Measurements from ENCODE around the gene TSGA10IP. TPM values are rescaled to one million over a fixed set of nuclear protein-coding genes. Genes with fewer than 3 reads are reported as not detected.

Gene TSGA10IP
- total RNA-seq, 2 donors from 2014 or later = not detected

DNA sequence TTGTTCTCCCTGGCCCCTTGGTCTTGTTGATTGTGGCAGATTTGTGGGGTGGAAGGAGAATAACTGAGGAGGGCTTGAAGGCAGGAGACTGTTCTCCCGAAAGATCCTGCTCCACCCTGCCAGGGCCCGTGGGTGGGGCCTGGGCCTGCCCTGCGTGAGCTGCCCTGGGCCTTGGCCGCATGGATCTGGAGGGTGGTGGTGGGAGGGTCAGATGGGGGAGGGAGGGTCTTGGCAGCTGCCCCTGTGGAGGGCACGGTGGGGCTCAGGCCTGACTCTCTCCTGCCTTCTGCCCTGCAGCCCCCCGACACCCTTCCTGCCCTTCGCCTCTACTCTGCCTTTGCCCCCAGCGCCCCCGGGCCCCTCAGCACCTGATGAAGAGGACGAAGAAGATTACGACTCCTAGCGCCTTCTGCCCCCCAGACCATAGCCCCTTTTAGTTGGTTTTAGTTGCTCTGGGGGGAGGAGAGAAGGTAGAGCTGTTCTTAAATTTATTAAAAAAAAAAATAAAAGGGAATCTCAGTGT, 24.2 kb upstream of the TSGA10IP start:
- Mint-ChIP-seq H3K27me3 (no peaks in the 10 kb centered on the region), H3K9me3 (no peaks in the 10 kb centered on the region), H3K4me1 (ENCODE audit: low read depth in 2 of 2) (peaks cover 12 to 19% of the 10 kb centered on the region in 2 donors), H3K4me3 (peak overlapping the region; percentile 90), H3K27ac (no peak overlapping the region), H3K36me3 (no peaks in the 10 kb centered on the region)
- ATAC-seq (no peak), DNase-seq (ENCODE audit: low spot score) (no peak)

DNA sequence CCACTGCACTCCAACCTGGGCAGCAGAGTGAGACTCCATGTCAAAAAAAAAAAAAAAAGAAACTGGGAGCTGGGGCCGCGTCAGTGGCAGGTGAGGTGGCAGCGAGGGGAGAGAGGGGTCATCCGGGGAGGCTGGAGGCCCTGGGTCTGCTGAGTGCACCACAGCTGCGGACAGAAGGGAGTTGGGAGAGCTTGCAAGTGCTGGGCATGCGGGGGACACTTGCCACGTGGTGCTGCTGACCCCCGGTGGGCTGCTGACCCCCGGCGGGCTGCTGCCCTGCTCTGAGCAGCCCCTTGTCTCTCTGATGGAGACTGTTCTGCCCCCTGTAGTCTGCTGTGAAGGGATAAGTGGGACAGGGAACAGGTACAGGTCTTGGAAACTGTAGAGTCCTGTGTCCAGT, 23.4 kb upstream of the TSGA10IP start:
- Mint-ChIP-seq H3K4me1 (ENCODE audit: low read depth in 2 of 2) (peaks cover 5 to 13% of the 10 kb centered on the region in 2 donors), H3K27ac (no peak overlapping the region), H3K27me3 (no peaks in the 10 kb centered on the region), H3K36me3 (no peaks in the 10 kb centered on the region), H3K4me3 (no peak overlapping the region), H3K9me3 (no peaks in the 10 kb centered on the region)
- DNase-seq (ENCODE audit: low spot score) = no peak
- no peak for ATAC-seq

DNA sequence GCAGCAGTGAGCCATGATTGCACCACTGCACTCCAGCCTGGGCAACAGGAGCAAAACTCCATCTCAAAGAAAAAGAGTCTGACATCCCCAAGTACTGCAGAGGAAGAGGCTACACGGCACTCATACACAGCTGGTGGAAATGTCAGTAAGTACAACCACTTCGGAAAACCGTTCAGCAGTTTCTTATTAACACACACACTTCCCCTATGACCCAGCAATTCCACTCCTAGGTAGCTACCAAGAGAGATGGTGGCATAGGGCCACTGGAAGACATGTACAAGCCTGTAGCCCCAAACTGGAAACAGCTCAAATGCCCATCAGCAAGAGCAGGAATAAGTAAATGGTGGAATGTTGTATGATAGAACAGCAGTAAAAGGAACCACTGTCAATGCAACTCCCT, 22.7 kb upstream of the TSGA10IP start:
- no peak overlapping the region for H3K4me3 Mint-ChIP-seq

DNA sequence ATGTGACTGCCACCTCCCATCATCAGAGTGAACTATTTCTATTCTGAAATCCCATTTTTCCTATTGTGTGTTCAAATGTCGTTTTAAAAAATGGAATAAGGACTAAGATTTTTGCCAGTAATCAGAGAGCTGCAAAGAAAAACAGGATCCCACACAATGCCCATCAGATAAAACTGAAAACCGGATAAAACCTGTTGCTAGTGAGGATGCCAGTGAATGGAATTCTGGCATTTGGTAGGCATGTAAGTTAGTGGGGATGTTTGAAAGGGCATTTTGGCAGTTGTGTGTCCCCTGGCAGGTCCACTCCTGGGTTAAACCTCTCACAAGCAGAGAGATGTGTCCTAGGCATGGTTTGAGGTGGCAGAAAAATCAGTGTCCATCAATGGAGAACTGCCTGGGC, 19.9 kb upstream of the TSGA10IP start:
- Mint-ChIP-seq H3K4me1 (ENCODE audit: low read depth in 2 of 2) (peaks cover 24 to 32% of the 10 kb centered on the region in 2 donors), H3K27ac (no peak overlapping the region), H3K36me3 (no peaks in the 10 kb centered on the region), H3K27me3 (no peaks in the 10 kb centered on the region), H3K4me3 (no peak overlapping the region), H3K9me3 (peaks cover 3% of the 10 kb centered on the region)
- ATAC-seq (no peak), DNase-seq (ENCODE audit: low spot score) (no peak)

More for the DNA sequence above, 22.7 kb upstream of the TSGA10IP start:
- H3K36me3 Mint-ChIP-seq = no peaks in the 10 kb centered on the region
- H3K27me3 Mint-ChIP-seq = no peaks in the 10 kb centered on the region
- peaks cover 3% of the 10 kb centered on the region for H3K9me3 Mint-ChIP-seq
- ATAC-seq (no peak), DNase-seq (ENCODE audit: low spot score) (no peak)
- peak overlapping the region in 1 of 2 donors; percentile 29 for H3K27ac Mint-ChIP-seq
- peaks cover 8 to 15% of the 10 kb centered on the region in 2 donors for H3K4me1 Mint-ChIP-seq (ENCODE audit: low read depth in 2 of 2)

DNA sequence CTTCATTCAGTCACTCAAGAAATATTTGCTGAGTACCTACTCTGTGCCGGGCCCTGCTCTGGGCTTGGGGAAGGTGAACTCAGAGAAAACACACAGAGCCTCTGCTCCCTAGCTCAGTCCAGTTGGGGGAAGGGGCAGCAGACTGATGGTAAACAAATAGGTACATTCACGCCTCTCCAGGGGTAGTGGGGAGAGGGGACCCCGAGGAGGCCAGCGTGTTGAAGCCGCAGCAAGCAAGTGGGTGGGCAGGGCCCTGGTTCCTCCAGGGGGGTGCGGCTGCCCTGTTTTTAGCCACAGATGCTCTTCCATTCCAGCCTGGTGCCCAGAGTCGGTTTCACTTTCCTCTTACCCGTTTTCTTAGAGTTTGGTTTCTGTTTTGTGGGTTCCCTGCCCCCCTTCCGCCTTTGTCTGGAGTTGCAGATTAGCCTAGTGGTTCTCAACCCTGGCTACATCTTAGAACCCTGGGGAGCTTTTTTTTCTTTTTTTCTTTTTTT, 17.3 kb upstream of the TSGA10IP start:
- H3K27ac Mint-ChIP-seq = peak overlapping the region; percentile 83 to 97

DNA sequence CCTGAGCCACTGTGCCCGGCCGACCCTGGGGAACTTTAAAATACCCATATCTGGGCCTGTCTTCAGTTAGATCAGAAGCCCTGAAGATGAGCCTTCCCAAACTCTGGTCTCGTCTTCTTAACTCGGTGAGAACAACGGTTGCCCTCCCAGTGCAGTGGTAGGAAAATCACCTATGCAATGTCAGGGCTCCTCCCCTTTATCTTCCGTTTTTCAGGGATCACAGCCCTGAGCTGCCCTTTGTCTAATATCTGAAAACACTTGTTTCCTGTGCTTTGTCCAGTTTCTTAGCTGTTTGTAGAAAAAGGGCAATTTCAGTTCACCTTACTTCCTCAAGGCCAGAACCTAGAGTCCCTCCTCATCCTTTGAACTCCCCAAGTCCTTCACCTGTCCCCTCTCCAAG, 16.6 kb upstream of the TSGA10IP start:
- H3K27ac Mint-ChIP-seq = peak overlapping the region; percentile 83 to 97
- H3K9me3 Mint-ChIP-seq = peaks cover 3% of the 10 kb centered on the region
- H3K4me3 Mint-ChIP-seq = peak overlapping the region; percentile 81
- DNase-seq (ENCODE audit: low spot score) = peak; percentile 53
- H3K27me3 Mint-ChIP-seq = no peaks in the 10 kb centered on the region
- H3K36me3 Mint-ChIP-seq = no peaks in the 10 kb centered on the region
- no peak for ATAC-seq
- H3K4me1 Mint-ChIP-seq (ENCODE audit: low read depth in 2 of 2) = peaks cover 31% of the 10 kb centered on the region in 2 donors

More for the DNA sequence above, 17.3 kb upstream of the TSGA10IP start:
- no peaks in the 10 kb centered on the region for H3K36me3 Mint-ChIP-seq
- H3K9me3 Mint-ChIP-seq = peaks cover 3% of the 10 kb centered on the region
- peak overlapping the region; percentile 81 for H3K4me3 Mint-ChIP-seq
- DNase-seq (ENCODE audit: low spot score) = peak; percentile 83
- peak; percentile 91 to 95 for ATAC-seq
- peaks cover 31% of the 10 kb centered on the region in 2 donors for H3K4me1 Mint-ChIP-seq (ENCODE audit: low read depth in 2 of 2)
- H3K27me3 Mint-ChIP-seq = no peaks in the 10 kb centered on the region

DNA sequence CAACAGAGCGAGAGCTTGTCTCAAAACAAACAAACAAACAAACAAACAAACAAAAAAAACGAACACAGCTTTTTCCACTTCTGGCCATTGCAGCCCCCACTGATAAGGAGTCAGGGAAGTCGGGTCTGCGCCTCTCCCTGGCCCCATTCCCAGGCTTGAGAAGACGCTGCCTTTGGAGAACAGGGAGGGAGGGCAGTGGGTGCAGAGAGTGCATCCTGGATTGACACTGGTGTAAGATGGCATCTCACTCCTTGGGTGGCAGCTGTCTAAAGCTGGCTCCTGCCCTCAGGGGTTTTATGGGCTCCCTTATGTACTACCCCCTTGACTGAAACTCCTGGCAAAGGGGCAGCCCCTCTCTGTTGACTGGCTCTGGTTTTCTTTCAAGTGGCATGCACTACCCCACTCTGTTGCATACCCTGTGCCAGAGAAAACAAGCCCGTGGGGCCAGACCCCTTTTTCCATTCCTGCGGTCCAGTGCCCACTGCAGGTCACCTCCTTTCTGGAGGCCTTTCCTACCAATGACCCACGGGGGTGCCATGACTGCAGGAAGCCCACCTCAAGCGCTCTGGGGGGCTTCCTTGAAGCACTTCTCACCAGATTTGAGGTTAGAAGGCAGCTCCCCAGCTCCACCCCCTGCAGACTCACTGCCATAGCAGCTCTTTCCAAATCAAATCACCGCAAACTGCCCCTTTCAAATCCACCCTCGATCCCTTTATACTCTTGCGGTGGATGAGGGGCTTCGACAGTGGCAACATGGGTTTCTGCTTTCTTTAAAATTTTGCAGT, 13.3 kb upstream of the TSGA10IP start:
- Mint-ChIP-seq H3K27me3 (no peaks in the 10 kb centered on the region), H3K27ac (peak overlapping the region in 1 of 2 donors; percentile 21), H3K9me3 (peaks cover 2% of the 10 kb centered on the region), H3K36me3 (no peaks in the 10 kb centered on the region), H3K4me3 (no peak overlapping the region), H3K4me1 (ENCODE audit: low read depth in 2 of 2) (peaks cover 29% of the 10 kb centered on the region in 2 donors)
- DNase-seq (ENCODE audit: low spot score) (peak; percentile 16), ATAC-seq (no peak)

DNA sequence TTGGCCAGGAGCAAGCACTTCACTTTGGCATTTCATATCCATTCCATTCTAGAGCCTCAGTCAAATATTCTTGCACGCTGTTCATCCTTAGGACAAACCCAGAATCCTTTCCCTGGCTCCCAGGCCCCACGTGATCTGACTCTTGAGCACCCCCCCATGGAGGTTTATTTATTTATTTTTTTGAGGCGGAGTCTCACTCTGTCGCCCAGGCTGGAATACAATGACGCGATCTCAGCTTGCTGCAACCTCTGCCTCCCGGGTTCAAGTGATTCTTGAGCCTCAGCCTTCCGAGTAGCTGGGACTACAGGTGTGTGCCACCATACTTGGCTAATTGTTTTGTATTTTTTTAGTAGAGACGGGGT, 12.7 kb upstream of the TSGA10IP start:
- Mint-ChIP-seq H3K27ac (no peak overlapping the region), H3K4me3 (no peak overlapping the region), H3K4me1 (ENCODE audit: low read depth in 2 of 2) (peaks cover 23% of the 10 kb centered on the region in 2 donors), H3K36me3 (no peaks in the 10 kb centered on the region), H3K9me3 (no peaks in the 10 kb centered on the region), H3K27me3 (no peaks in the 10 kb centered on the region)
- no peak for ATAC-seq
- no peak for DNase-seq (ENCODE audit: low spot score)

DNA sequence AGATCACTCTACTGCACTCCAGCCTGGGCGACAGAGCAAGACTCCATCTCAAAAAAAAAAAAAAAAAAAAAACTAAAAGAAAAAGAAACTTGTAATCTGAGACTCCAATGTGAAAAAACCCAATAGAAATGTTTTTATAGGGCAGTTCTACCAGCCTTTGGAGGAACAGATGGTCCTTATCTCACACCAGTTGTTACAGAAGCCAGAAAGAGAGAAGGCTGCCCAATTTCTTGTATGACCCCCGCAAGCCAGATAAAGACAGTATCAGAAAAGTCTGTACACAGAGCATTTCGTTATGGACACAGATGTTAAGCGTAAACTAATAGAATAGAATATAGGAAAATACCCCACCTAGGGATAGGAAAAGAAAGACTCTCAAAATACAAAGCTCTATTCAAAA, 11.3 kb upstream of the TSGA10IP start:
- peaks cover 8% of the 10 kb centered on the region in 2 donors for H3K4me1 Mint-ChIP-seq (ENCODE audit: low read depth in 2 of 2)
- ATAC-seq (no peak), DNase-seq (ENCODE audit: low spot score) (no peak)
- H3K27ac Mint-ChIP-seq = peak overlapping the region in 1 of 2 donors; percentile 23
- no peak overlapping the region for H3K4me3 Mint-ChIP-seq
- H3K9me3 Mint-ChIP-seq = no peaks in the 10 kb centered on the region
- no peaks in the 10 kb centered on the region for H3K27me3 Mint-ChIP-seq
- H3K36me3 Mint-ChIP-seq = no peaks in the 10 kb centered on the region

DNA sequence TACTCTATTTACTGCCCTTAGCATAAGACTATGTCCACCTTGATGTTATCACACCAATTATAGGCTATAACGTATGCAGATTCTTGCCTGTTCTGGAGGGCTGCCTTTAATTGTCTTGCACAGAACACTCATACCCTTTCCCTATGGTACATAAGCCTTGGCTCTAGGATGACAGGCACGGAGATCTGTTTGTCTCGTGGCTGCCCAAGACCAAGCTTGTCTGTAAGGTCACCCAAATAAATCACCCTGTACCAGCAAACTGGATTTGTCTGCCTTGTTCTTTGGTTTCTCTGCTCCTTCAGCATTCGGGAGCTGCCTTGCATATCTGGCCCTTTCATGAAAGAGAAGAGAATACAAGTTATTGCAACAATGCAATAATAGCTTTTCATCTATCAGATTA, 7.5 kb upstream of the TSGA10IP start:
- ATAC-seq (no peak), DNase-seq (ENCODE audit: low spot score) (no peak)
- Mint-ChIP-seq H3K9me3 (no peaks in the 10 kb centered on the region), H3K4me3 (no peak overlapping the region), H3K27me3 (no peaks in the 10 kb centered on the region), H3K27ac (no peak overlapping the region), H3K36me3 (no peaks in the 10 kb centered on the region), H3K4me1 (ENCODE audit: low read depth in 2 of 2) (peaks cover 6% of the 10 kb centered on the region in 2 donors)

DNA sequence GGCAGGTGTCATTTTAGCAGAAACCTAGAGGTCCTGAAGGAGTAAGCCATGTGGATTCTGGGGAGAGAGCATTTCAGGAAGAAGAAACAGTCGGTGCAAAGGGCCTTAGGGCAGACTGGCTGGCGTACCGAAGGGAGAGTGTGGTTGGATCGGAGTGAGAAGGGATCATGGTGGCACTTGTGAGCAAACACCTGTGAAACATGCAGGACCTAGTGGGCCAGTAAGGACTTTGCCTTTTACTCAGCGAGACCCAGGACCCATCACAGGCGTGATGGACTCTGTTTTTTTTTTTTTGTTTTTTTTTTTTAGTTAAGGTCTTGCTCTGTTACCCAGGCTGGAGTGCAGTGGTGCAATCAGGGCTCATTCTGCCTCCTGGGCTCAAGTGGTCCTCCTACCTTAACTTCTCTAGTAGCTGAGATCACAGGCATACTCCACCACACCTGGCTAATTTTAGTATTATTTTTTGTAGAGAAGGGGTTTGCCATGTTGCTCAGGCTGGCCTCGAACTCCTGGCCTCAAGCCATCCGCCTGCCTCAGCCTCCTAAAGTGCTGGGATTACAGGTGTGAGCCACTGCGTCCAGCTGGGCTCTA, 3.5 kb upstream of the TSGA10IP start:
- H3K4me3 Mint-ChIP-seq = no peak overlapping the region
- no peaks in the 10 kb centered on the region for H3K9me3 Mint-ChIP-seq
- H3K36me3 Mint-ChIP-seq = no peaks in the 10 kb centered on the region
- H3K4me1 Mint-ChIP-seq (ENCODE audit: low read depth in 2 of 2) = peaks cover 6% of the 10 kb centered on the region in 2 donors
- ATAC-seq (no peak), DNase-seq (ENCODE audit: low spot score) (no peak)
- H3K27me3 Mint-ChIP-seq = no peaks in the 10 kb centered on the region
- H3K27ac Mint-ChIP-seq = peak overlapping the region in 1 of 2 donors; percentile 54

DNA sequence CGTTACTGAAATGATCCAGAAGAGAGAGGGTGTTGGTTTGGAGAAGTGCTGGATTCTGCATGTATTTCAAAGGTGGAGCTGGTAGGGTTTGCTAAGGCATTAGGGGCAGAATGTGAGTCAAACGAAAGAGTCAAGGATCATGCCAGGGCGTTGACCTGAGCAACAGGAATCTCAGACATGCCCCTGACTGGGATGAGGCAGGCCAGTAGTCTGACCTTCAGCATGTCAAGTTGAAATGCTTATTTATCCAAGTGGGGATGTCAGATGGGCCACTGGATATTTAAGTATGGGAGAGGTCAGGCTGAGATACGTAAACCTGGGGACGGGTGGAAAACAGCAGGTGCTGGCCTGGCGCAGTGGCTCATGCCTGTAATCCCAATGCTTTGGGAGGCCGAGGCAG, 2.7 kb upstream of the TSGA10IP start:
- ATAC-seq = no peak
- no peaks in the 10 kb centered on the region for H3K9me3 Mint-ChIP-seq

DNA sequence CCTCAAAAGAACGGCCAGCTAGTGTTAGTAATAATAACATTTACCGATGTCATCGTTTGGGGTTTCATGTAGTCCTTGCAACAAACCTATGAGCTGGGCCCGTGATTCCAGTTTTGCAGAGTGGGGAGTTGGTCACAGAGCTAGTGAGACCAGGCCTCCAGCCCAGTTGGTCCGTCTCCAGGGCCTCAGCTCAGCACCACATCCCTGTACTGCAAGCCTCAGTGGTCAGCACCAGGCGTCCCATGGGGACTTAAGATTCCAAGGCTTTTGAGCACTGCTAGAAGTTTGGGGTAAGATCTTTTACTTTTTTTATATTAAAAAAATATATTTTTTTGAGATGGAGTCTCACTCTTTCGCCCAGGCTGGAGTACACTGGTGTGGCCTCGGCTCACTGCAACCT, 1.1 kb upstream of the TSGA10IP start:
- Mint-ChIP-seq H3K36me3 (no peaks in the 10 kb centered on the region), H3K9me3 (no peaks in the 10 kb centered on the region), H3K4me3 (no peak overlapping the region), H3K4me1 (ENCODE audit: low read depth in 2 of 2) (peaks cover 6% of the 10 kb centered on the region in 2 donors), H3K27ac (no peak overlapping the region), H3K27me3 (no peaks in the 10 kb centered on the region)
- DNase-seq (ENCODE audit: low spot score) (peak; percentile 20), ATAC-seq (no peak)

More for the DNA sequence above, 2.7 kb upstream of the TSGA10IP start:
- H3K27me3 Mint-ChIP-seq = no peaks in the 10 kb centered on the region
- peaks cover 6% of the 10 kb centered on the region in 2 donors for H3K4me1 Mint-ChIP-seq (ENCODE audit: low read depth in 2 of 2)
- no peaks in the 10 kb centered on the region for H3K36me3 Mint-ChIP-seq
- no peak for DNase-seq (ENCODE audit: low spot score)
- no peak overlapping the region for H3K4me3 Mint-ChIP-seq
- H3K27ac Mint-ChIP-seq = peak overlapping the region in 1 of 2 donors; percentile 54

DNA sequence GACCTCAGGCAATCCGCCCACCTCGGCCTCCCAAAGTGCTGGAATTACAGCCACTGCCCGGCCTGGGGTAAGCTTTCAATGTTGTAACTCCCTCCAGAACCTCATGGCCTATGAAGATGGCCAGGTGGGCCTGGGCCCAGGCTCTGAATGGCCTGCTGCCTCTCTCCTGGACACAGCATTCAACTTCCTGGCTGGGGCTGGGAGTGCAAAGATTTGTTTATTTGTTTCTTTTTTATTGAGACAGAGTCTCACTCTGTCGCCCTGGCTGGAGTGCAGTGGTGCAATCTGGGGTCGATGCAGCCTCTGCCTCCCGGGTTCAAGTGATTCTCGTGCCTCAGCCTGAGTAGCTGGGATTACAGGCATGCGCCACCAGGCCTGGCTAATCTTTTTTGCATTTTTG, 513 bp upstream of the TSGA10IP start:
- Mint-ChIP-seq H3K27ac (no peak overlapping the region), H3K4me3 (no peak overlapping the region), H3K4me1 (ENCODE audit: low read depth in 2 of 2) (peaks cover 6% of the 10 kb centered on the region in 2 donors), H3K9me3 (no peaks in the 10 kb centered on the region), H3K27me3 (no peaks in the 10 kb centered on the region), H3K36me3 (no peaks in the 10 kb centered on the region)
- DNase-seq (ENCODE audit: low spot score) (peak; percentile 28), ATAC-seq (no peak)

Measured in natural killer cell treated with Interleukin-12 subunit alpha and Interleukin-12 subunit beta and Interleukin-15 and Interleukin-18, amount 100 ng/mL, for 72 hours (primary cell).